ENCODE measurements around the gene GDI2. TPM values are rescaled to one million over a fixed set of nuclear protein-coding genes. Genes with fewer than 3 reads are reported as not detected.

The GDI2 gene
- total RNA-seq, 2 donors from 2014 or later: 186 to 218 TPM

DNA sequence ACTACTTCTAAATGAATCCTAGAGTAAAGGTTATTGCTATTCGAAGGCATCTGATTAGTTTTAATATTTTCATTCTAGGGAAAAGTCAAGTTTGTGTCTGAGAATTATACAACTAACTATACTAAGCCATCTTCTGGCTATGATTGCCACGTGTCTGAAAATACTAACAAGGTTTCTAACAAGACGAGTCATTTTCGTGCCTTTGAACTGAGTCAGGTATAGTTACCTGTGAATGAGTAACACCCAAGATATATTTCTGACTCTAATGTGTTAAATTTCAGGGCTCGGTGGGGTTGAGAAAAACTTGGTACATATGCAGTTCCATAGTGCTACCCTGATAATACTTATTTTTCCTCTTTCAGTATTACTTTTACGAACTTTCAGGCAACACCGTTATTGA is 93.1 kb downstream of the GDI2 start:
- no peak overlapping the region for H3K4me3 ChIP-seq
- H3K4me1 ChIP-seq (replicated peaks): no peaks in the 10 kb centered on the region
- 91% methylated on average over 7 of the region's 7 CpGs for WGBS
- intact Hi-C loops (cut with DNase I): no loop called here
- DNase-seq (ENCODE audit: low spot score): no peak
- TF ChIP-seq, protein P1, sequence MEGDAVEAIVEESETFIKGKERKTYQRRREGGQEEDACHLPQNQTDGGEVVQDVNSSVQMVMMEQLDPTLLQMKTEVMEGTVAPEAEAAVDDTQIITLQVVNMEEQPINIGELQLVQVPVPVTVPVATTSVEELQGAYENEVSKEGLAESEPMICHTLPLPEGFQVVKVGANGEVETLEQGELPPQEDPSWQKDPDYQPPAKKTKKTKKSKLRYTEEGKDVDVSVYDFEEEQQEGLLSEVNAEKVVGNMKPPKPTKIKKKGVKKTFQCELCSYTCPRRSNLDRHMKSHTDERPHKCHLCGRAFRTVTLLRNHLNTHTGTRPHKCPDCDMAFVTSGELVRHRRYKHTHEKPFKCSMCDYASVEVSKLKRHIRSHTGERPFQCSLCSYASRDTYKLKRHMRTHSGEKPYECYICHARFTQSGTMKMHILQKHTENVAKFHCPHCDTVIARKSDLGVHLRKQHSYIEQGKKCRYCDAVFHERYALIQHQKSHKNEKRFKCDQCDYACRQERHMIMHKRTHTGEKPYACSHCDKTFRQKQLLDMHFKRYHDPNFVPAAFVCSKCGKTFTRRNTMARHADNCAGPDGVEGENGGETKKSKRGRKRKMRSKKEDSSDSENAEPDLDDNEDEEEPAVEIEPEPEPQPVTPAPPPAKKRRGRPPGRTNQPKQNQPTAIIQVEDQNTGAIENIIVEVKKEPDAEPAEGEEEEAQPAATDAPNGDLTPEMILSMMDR (IDR thresholded peaks at IDR 0.05): no peak
- TF ChIP-seq POLR2A (IDR thresholded peaks at IDR 0.05) (no peak), POLR2AphosphoS5 (IDR thresholded peaks at IDR 0.05) (no peak)
- H3K27me3 ChIP-seq (replicated peaks; ENCODE audit: insufficient read depth): no peaks in the 10 kb centered on the region
- H3K27ac ChIP-seq: no peak overlapping the region
- H3K9me3 ChIP-seq: no peaks in the 10 kb centered on the region
- no peaks in the 10 kb centered on the region for H3K36me3 ChIP-seq

GRCh38 chr10:5719546-5719945 is 93.7 kb downstream of the GDI2 start:
- no peak overlapping the region for H3K27ac ChIP-seq
- no peaks in the 10 kb centered on the region for H3K9me3 ChIP-seq
- 84% methylated on average over 3 of the region's 3 CpGs for WGBS
- no peak overlapping the region for H3K4me3 ChIP-seq
- intact Hi-C loops (cut with DNase I): no loop called here
- no peaks in the 10 kb centered on the region for H3K27me3 ChIP-seq (replicated peaks; ENCODE audit: insufficient read depth)
- no peaks in the 10 kb centered on the region for H3K36me3 ChIP-seq
- DNase-seq (ENCODE audit: low spot score): no peak
- H3K4me1 ChIP-seq (replicated peaks): no peaks in the 10 kb centered on the region
- TF ChIP-seq, protein P1 (IDR thresholded peaks at IDR 0.05): no peak
- TF ChIP-seq POLR2A (IDR thresholded peaks at IDR 0.05) (no peak), POLR2AphosphoS5 (IDR thresholded peaks at IDR 0.05) (no peak)

Other genes with a start within 250 kb of the GDI2 start
- gene ASB13, start 146.8 kb downstream of the GDI2 start, total RNA-seq: 10 to 100 TPM; 16.6 to 24.5 TPM
- 10 to 100 TPM; 55.0 to 97.9 TPM for gene TASOR2, start 128.6 kb downstream of the GDI2 start, total RNA-seq
- 10 to 100 TPM; 14.4 to 20.1 TPM for gene ANKRD16, start 76.5 kb upstream of the GDI2 start, total RNA-seq
- gene FBH1, start 76.8 kb upstream of the GDI2 start, total RNA-seq: 100 to 1,000 TPM in 1 of 2 donors, 10 to 100 TPM in 1; 75.0 to 172 TPM
- 10 to 100 TPM; 11.7 to 18.5 TPM for gene IL15RA, start 164.1 kb upstream of the GDI2 start, total RNA-seq
- gene IL2RA, start 248.9 kb upstream of the GDI2 start, total RNA-seq: 1 to 10 TPM in 1 of 2 donors, not detected in 1; 1.9 TPM

All from prostate gland (tissue), 2 donors.